ENCODE results near the gene ZNRF3.
"Not testable (repeated sequence)": the region's sequence is repeated elsewhere in the genome, so short reads cannot be mapped to it uniquely, and the experiment has no call there.

Gene ZNRF3

DNA sequence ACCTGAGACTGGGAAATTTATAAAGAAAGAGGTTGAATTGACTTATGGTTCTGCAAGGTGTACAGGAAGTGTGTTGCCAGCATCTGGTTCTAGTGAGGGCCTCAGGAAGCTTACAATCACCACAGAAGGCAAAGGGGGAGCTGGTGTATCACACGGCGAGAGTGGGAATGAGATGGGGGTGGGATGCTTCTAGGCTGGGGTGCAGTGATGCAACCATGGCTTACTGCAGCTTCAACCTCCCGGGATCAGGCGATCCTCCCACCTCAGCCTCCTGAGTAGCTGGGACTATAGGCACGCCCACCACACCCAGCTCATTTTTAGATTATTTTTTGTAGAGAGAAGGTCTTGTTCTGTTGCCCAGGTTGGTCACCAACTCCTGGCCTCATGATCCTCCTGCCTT is 117.3 kb downstream of the ZNRF3 start:
- no peak for DNase-seq
- intact Hi-C loops (cut with DNase I): no loop called here

DNA sequence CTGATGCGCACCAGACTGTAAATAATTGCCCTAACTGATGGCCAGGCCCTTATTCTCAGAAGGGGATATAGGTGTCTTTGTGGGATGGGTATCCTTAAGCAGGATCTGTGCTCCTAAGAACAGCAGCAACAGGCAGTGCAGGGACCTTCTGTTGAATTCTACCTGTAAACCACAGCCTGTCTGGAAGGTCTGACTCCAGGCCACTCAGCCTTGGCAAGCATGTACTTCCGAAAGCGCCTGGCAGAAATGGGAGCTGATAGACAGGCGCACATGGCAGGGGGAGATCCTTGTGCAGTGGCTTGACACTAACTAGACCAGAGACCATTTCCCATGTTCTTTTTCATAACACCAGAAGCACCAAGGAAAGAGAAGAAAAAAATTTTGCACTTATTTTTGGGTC is 119.2 kb downstream of the ZNRF3 start:
- no peak for DNase-seq

DNA sequence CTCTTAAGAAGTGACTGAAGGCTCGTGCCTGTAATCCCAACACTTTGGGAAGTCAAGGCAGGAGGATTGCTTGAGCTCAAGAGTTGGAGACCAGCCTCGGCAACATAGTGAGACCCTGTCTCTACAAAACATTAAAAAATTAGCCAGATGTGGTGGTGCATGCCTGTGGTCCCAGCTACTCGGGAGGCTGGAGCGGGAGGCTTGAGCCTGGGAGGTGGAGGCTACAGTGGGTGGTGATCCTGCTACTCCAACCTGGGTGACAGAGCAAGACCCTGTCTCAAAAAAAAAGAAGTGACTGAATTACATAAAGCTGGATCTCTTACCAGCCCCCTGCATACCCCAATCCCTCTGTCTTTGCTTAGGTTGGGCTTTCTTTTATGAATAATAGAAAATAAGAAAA is 120.2 kb downstream of the ZNRF3 start:
- intact Hi-C loops (cut with DNase I): no loop called here
- DNase-seq: no peak

More for the DNA sequence above, 119.2 kb downstream of the ZNRF3 start:
- intact Hi-C loops (cut with DNase I): no loop called here

DNA sequence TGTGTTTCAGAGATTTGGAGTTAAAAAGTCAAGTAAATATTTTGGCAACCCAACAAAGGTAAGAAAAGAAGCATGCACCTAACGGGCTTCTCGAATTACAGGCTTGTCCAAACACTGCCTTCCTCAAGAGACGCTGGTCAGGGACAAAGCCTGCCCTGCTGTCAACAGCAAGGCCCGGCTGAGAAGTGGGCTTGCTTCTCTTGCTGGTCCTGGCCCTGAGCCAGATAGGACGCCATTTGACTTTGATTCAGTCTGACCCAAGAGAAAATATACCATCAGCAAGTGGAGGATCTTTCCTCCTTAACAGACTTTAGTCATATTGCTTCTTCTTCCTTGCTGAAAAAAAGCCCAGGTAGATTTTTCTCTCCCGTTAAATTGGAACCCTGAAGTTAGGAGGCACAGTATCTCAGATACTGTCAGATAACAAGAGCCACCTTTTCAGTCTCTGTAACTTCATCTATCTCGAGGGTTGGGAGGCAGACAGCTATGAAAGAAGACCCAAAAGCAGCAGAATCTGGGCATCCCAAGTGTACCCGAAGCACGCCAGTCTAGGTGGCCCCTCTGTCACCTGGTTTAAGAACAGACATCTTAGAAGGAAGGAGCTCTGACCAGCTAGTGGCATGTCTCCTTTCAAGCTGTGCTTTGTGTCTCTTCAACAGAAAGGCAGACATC is 120.7 kb downstream of the ZNRF3 start:
- intact Hi-C loops (cut with DNase I): no loop called here
- no peak for DNase-seq

DNA sequence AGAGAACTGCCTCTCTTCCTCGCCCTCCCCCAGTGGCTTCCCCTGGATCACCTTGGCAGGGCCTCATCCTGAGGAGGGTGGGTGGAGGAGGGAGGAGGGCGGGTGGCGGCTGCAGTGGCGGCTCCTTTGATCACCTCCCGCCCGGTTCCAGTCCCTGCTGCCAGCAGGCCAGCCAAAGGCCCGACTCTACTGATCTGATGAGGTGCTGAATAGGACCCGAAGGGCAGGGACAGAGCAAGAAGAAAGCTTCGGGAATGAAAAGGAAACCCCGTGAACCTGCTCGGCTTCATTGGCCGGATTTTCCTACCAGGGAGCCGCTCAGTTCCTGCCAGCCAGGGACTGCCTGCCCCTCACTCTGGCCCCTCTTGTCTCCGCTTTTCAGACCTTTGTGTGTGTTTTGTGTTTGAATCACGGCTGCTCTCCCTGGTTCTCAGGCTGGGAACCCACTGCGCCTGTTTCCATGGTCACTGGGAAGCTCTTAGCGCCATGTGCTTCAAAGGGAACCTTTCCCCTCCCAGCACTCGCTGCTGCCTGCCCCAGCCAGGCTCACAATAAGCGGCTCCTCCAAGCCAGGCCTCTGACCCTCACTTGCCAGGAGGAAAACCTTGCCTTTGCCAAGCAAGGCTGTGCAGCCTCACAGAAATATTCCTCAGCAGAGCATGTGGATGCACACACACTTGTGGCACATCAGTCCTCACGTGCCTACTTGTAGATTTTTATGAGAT is 121.4 kb downstream of the ZNRF3 start:
- DNase-seq: peak in 9 of 10 donors; percentile 21 to 94 (median 59)
- intact Hi-C loops (cut with DNase I): no loop called here

DNA sequence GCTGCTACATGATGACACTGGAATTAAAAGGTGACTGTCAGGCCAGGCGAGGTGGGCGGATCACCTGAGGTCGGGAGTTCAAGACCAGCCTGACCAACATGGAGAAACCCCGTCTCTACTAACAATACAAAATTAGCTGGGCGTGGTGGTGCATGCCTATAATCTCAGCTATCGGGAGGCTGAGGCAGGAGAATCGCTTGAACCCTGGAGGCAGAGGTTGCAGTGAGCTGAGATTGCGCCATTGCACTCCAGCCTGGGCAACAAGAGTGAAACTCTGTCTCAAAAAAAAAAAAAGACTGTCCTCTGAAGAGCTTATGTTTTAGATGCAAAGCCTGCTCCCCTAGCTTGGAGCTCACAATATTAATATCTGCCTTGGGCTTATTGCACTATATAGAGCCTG is 122.4 kb downstream of the ZNRF3 start:
- intact Hi-C loops (cut with DNase I); DNase-seq: not testable (repeated sequence)

DNA sequence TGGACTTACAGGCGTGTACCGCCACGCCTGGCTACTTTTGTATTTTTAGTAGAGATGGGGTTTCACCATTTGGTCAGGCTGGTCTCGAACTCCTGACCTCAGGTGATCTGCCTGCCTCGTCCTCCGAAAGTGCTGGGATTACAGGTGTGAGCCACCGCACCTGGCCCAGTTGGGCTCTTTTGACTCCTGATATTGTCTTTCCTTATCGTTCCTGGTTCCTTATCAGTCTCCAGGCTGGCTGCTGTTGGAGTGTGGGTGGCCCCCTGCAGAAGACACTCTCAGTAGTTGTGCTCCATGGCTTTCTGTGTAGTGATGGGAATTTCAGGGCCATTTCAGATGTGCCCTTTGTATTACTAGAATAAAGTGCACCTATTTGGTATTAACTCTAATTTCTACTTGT is 123.0 kb downstream of the ZNRF3 start:
- intact Hi-C loops (cut with DNase I): no loop called here
- DNase-seq: no peak

DNA sequence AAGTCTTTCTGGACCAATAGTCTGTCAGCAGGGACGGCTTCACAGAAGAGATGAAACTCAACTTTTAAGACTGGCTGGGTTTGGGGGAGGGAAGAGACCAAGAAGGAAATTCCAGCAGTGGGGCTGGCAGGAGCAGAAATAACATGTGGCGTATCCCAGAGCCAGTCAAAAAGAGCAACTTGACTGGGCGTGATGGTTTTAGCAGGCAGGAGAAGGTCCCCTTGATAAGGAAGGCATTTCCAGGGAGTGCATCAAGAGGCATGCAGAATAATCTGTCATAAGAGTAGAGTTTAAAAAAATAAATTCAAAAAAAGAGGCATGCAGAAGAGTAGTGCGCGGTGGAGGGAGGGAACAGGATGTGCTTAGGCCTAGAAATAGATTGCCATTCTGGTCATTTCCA is 125.8 kb downstream of the ZNRF3 start:
- no peak for DNase-seq
- intact Hi-C loops (cut with DNase I): no loop called here

DNA sequence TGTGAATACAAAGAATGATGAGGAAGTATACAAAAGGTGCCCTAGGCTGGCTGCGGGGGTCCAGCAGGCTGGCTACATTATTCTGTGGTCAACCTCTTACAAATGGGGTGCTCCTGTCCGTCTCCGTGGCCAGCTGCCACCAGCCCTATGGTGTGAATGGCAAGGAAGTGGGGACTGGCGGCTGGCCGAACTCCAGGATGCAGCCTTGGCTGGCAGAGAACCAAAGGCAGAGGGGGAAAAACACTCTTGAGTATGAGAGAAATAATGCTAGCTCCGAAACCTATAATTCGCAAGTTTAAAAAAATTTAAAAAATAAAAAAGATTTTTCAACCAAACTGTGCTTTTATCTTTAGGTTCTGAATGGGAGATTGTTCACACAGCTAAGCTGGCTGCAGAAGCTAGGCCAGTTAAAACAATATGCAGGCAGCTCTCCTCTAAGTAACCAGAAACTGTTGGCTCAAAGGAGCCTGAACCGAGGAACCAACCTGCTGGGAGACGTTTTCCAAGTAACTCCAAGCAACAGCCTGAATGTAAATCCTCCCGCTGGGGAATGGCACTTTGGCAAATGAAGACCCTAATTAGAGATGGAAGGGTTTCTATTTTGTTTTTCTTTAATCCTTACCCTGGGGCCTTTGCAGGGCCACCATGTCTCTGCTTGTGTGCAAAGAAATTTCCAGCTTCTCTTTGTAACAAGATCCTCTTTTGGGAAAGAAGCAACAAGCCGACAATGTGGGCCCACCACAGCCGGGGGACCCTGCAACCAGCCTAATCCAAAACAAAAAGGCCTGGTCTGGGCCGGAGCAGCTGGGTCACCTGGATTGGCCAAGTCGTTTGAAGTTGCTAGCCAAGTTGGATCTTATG is 128.1 kb downstream of the ZNRF3 start:
- DNase-seq: peak in 8 of 10 donors; percentile 23 to 89 (median 55)
- intact Hi-C loops (cut with DNase I): no loop called here

DNA sequence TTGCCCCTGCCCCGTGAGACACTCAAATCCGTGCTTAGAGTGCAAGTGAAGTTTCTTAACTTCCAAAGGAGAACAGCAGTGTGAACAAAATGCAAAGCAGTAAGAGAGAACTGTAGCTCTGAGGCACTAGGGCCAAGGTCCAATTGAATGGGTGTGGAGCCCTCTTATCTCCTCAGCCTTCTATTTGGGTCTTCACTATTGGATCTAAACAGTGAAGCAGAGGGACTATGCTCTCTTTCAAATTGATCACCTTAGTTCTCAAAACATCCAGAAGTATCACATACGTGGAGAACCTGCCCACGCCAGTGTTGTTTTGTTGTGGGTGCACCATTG is 128.7 kb downstream of the ZNRF3 start:
- DNase-seq: no peak
- intact Hi-C loops (cut with DNase I): no loop called here

DNA sequence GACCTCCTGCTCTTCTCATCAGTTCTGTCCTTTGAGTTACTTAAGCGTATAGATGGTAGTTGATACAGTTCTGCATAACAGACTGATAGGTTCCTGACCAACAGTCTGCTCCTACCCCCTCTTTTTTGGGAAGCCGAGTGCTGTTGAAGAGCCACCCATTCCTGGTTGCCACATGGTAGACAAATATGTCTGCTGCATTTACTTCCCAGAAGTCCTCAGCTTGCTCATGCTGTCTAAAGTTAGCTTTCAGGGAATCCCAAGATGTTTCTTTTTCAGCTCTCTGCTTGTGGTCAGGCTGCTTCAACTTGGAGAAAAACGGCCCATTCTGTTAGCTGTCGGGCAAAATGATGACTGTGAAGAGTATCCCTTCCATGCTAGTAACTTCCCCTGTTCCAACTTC is 129.6 kb downstream of the ZNRF3 start:
- no peak for DNase-seq
- intact Hi-C loops (cut with DNase I): no loop called here

DNA sequence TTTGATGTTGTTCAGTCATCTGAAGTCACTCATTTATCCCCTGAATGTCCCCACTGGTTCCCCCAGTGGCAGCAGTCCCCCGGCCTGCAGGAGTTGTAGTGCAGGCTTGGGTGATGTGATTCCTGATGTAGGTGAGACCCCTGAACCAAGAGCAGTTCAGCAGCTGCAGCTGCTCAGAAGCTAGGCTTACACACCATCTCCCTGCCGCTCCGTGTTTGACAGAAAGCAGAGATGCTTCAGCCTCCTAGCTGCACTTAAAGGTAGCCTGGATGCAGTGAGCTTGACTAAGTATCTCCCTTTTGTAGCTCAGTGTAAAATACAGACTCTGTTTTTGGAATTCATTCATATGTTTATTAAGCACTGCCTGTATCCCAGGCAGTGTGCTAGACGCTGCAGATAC is 130.9 kb downstream of the ZNRF3 start:
- intact Hi-C loops (cut with DNase I): no loop called here
- DNase-seq: no peak

DNA sequence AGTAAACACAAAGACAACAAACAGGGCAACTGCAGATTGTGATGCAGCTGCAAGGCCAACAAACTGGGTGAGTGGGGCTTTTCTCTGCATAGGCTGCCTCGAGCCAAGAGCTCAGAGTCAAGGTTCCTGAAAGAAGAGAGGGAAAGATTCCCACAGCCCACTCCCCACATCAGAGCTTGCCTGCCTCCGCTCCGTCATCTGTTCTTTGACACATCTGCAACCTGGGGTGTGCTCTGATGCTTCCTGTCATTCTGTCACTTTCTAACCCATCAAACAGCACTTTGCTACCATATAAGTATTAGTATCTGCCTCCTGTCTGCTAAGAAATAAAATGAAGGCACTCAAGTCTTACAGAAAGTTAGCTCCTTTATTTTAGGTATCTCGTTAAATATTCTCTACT is 131.4 kb downstream of the ZNRF3 start:
- intact Hi-C loops (cut with DNase I): no loop called here
- DNase-seq: no peak

DNA sequence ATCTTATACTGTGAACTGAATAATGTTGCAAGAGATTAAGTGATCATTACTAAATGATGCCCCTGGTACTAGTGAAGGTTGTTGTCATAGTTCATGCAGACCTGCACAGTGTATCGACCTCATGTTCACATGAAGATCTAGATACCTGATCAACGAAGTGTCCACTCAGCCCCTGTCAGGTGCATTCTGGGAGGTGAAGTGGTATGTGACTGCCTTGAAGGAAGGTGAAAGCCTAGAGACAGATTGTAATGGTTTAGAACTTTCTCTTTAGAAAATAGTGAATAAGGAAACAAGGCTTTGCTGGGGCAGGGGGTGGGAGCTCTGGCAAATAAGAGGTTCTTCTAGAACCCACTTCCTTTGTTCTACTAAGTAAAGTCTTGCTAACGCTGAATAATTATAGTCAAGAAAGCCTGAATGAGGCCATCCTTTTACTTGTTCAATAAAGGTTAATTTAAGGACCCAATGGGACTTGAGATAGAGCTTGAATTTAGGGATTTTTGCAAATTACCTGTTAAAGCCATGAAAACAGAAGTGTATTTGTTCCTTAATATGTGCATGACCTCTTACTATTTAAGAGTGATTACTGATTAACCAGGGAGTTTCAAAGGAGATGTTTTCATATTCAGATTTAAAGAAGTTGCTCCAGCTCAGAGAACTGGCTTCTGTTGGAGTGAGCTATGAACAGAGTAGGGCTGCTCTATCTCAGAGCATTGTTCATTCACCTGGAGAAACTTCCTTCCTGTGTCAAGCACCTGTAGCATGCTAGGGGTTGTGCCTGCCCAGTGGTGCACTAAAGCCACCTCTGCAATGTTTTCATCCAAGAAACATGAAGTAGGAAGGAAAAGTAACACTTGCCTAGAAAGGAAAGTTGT is 132.9 kb downstream of the ZNRF3 start:
- intact Hi-C loops (cut with DNase I): no loop called here
- no peak for DNase-seq

DNA sequence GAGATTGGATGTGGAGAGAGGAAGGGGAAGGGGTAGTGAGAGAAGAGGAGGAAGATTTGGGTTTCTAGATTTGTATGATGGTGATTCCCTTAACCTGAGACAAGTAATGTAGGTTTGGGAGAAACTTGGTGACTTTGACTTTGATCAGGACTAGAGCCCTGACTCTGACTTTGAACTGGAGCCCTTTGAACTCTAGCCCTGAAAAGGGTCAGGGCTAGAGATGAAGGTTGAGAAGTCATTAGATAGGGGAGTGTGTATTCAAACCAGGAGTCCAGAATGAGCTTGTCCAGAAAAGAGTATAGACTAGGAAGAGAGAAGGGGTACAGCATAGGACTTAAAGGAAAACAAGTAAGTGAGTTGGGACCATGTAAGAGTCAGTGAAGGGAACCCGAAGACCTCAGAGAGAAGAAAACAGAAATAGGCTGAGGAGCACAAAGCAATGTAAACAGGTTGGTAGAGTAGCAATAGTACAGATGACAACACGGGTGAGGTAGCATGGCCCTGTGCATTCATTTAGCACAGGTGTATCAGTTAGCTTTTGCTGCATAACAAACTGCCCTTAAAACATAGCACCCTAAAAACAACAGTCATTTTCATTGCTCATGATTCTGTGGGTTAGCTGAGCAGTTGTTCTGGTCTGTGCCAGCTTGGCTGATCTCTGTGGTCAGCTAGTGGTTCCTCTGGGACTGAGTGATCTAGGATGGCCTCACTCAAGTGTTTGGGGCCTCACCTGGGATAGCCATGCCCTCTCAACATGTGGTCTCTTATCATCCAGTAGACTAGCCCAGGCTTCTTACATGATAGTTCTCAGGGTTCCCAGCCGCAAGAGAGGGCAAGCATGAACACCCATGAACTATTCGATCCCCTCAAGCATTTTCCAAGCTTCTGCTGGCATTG is 135.2 kb downstream of the ZNRF3 start:
- DNase-seq: no peak
- intact Hi-C loops (cut with DNase I): no loop called here

DNA sequence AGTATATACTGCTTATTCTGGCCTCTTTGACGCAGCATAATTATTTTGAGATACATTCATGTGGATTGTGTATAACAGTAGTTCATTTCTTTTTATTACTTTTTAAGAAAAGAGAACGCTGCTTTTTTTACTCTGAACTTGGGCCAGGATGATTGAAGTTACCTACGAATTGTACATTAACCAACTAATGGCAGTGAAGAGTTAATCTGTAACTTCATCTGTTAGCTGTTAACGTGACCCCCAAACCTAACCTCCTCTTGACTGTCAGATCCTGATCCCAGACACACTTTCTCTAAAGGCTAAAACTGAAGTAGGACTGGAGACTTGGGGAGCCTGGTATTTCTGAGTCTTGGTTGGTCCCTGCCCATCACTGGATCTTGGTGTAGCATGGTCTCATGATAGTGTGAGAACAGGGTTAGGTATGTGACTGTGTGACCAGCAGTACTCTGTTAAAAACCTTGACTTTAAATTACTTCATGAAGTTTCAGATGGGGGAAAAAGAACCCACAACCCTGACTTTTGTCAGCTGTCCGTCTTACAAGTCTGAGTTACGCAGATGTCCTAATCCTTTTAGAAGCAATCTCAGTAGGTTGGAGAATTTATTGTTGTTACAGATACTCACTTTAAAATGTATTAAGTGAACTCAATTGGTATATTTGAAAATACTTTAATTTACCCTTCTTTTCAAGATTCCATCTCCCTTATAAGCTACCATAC is 138.9 kb downstream of the ZNRF3 start:
- intact Hi-C loops (cut with DNase I): no loop called here
- DNase-seq: no peak

DNA sequence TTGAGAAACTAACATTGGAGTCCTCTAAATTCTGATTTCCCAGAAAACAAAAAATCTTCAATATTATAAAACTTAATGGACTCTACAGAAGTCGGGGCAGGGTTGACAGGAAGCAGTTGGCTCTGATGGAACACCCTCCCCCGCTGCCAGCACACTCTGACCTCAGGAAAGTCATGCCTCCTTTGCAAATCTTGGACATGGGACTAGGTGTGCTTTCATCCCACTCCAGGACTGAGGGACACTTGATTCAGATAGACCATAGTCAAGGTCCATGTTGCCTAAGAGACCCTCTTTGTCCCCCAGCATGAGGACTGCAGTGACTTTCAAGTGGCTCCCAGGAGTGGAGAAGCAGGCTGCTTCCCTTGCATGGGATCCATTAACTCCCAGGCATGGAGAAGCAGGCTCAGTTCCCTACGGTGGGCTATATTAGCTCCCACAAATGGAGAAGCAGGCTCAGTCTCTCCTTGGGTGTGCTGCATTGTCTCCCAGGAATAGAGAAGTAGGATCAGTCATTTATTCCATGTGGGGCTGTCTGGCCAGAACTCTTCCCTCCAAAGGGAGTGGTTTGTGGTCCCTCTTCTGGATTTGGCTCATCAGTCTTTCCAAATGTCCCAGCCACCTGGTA is 139.9 kb downstream of the ZNRF3 start:
- no peak for DNase-seq
- intact Hi-C loops (cut with DNase I): no loop called here

DNA sequence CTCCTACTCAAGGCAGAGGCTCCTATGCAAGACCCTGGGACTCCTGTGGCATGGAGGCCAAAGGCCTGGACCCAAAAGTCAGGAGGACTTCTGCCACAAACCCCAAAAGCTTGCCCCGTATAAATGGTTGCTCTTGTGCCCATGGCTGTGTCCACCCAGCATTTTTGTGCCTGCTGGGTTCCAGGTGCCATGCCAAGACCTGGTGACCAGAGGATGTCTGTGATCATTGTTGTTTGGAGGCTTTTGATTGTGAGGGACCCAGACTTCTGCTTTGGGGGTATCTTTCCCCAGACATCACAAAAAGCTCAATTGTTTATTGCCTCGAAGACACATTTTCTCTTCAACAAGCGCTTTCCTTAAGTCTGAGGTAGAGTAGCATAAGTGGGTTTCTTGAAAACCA is 143.2 kb downstream of the ZNRF3 start:
- intact Hi-C loops (cut with DNase I): no loop called here

DNA sequence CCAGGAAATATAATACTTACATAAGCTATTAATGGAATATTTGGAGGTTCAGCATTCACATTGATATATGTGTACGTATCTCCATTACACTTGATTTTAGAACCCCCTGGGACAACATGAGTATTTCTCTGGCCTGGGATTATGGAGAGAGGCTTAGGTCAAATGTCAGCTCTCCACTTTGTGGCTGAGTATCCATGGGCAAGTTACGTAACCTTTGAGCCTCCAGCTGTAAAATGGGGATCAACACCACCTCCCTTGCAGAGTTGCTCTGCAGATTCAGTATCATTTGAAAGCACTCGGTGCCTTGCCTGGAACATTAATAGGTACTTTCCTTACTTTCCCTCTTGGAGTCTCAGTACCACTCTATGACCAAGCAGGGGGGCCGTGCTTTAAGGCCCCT is 145.1 kb downstream of the ZNRF3 start:
- DNase-seq: no peak
- intact Hi-C loops (cut with DNase I): no loop called here

More for the DNA sequence above, 143.2 kb downstream of the ZNRF3 start:
- DNase-seq: no peak

Measured in posterior cingulate gyrus (tissue), 11 donors.